AG04450 (cell line): Measurements from ENCODE around the gene FBRSL1. TPM values are rescaled to one million over a fixed set of nuclear protein-coding genes. Genes with fewer than 3 reads are reported as not detected.

Experiments
- CTCF ChIA-PET: fragments of 300-600, 350-600 bp; formaldehyde crosslinking; extraction: SDS; loops from one replicate; lab custom pipeline; 2022; ENCODE audit warnings: antibody characterized with exemption, inconsistent platforms; lab: Charles Lee
- POLR2A ChIA-PET: fragments of 350-600 bp; formaldehyde crosslinking; extraction: SDS; loops from one replicate; lab custom pipeline; 2021; ENCODE audit warnings: antibody characterized with exemption, inconsistent platforms; lab: Yijun Ruan, JAX
- DNase-seq: peaks from one replicate; pipeline ENCODE4 v3.0.0-alpha.2; 2011; ENCODE audit warnings: low read depth, low spot score
- H3K27ac ChIP-seq: one replicate; pipeline ENCODE4 v1.5.1; 2012; ENCODE audit warnings: low read depth, low read length, control low read depth
- H3K27me3 ChIP-seq: one replicate; pipeline ENCODE4 v1.6.0; 2012; ENCODE audit warnings: low read length; ENCODE audit not compliant: control insufficient read depth, insufficient read depth
- H3K4me3 ChIP-seq: 2 replicates; pipeline ENCODE4 v1.5.1; 2011; ENCODE audit warnings: mild to moderate bottlenecking, low read depth, low read length, control low read depth
- H3K9me3 ChIP-seq: 2 replicates; pipeline ENCODE4 v1.5.1; 2012; ENCODE audit warnings: low read length; ENCODE audit not compliant: control insufficient read depth, insufficient read depth
- polyA plus RNA-seq: library from polyadenylated mRNA; depleted of rRNA; stranded (reverse); fragments of >200 nt; gene quantifications from 2 replicates; pipeline ENCODE4 v1.2.3, GENCODE V29; 2011
- TF ChIP-seq, protein P1 (sequence below): IDR thresholded peaks from 2 replicates; pipeline ENCODE4 v1.5.1; 2011; ENCODE audit warnings: low read depth, low read length, control low read depth, inconsistent platforms

The FBRSL1 gene
- polyA plus RNA-seq, 1 experiment, result 1.1 TPM

- CTCF ChIA-PET, result no interaction called here
Measured at GRCh38 chr12:132539016-132539773, 49.2 kb downstream of the FBRSL1 start.

DNA sequence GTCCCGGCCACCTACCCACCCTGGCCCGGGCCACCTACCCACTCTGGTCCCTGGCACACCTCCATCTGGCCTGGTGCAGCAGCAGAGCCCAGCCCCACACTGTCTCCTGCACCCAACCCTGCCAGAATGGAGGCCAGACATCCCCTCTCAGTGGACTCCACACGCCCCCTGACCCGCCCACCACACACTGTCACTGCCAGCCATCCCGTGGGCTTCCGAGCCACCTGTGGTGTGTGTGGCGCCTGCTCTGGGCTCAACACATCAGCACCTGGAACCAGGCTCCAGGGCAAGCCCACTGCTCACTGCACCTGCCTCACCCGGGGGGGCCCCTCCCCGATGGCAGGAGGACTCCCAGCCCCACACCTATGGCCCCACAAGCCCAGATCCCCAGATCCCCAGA lies 50.5 kb downstream of the FBRSL1 start:
- ChIA-PET POLR2A (no interaction called here), CTCF (no interaction called here)
- no peak for DNase-seq
- Histone ChIP-seq H3K4me3 (no peak overlapping the region), H3K27ac (no peak overlapping the region), H3K27me3 (no peaks in the 10 kb centered on the region), H3K9me3 (peaks cover 3% of the 10 kb centered on the region; the same call in 1 of the 2 replicates)
- TF ChIP-seq, protein P1, sequence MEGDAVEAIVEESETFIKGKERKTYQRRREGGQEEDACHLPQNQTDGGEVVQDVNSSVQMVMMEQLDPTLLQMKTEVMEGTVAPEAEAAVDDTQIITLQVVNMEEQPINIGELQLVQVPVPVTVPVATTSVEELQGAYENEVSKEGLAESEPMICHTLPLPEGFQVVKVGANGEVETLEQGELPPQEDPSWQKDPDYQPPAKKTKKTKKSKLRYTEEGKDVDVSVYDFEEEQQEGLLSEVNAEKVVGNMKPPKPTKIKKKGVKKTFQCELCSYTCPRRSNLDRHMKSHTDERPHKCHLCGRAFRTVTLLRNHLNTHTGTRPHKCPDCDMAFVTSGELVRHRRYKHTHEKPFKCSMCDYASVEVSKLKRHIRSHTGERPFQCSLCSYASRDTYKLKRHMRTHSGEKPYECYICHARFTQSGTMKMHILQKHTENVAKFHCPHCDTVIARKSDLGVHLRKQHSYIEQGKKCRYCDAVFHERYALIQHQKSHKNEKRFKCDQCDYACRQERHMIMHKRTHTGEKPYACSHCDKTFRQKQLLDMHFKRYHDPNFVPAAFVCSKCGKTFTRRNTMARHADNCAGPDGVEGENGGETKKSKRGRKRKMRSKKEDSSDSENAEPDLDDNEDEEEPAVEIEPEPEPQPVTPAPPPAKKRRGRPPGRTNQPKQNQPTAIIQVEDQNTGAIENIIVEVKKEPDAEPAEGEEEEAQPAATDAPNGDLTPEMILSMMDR, result no peak

More at GRCh38 chr12:132539016-132539773, 49.2 kb downstream of the FBRSL1 start:
- no peak for DNase-seq
- POLR2A ChIA-PET, result no interaction called here
- H3K9me3 ChIP-seq, result peaks cover 12% of the 10 kb centered on the region; the same call in 1 of the 2 replicates
- H3K27me3 ChIP-seq, result no peaks in the 10 kb centered on the region
- H3K4me3 ChIP-seq, result no peak overlapping the region
- TF ChIP-seq, protein P1, result no peak
- H3K27ac ChIP-seq, result no peak overlapping the region

DNA sequence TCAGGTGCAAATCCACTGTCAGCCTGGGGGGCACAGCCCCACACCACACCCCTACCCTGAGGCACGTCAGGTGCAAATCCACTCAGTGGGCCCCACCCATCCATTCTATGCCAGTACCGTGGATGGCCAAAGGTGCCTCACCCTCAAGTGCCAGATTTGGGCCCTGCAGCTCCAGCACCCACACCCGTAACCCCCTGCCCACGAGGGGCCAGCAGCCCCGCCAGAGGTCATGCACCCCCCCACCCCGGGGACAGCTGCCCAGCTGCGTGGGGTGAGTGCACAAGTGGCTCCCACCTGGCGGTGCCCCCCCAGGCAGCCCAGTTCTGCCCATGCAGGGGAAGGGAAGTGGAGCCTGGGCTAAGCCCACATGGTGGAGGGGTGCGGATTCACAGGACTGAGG lies 51.2 kb downstream of the FBRSL1 start:
- no peak overlapping the region for H3K4me3 ChIP-seq
- POLR2A ChIA-PET, result no interaction called here
- TF ChIP-seq, protein P1, result no peak
- CTCF ChIA-PET, result no interaction called here
- no peak overlapping the region for H3K27ac ChIP-seq
- DNase-seq, result no peak
- H3K27me3 ChIP-seq, result no peaks in the 10 kb centered on the region
- no peaks in the 10 kb centered on the region; the same call in 1 of the 2 replicates for H3K9me3 ChIP-seq

- Histone ChIP-seq H3K9me3 (no peaks in the 10 kb centered on the region; the same call in 1 of the 2 replicates), H3K27me3 (no peaks in the 10 kb centered on the region), H3K4me3 (no peak overlapping the region), H3K27ac (no peak overlapping the region)
- ChIA-PET CTCF (no interaction called here), POLR2A (no interaction called here)
- TF ChIP-seq, protein P1, result no peak
- no peak for DNase-seq
Measured at GRCh38 chr12:132541996-132542395, 52.0 kb downstream of the FBRSL1 start.

GRCh38 chr12:132542661-132543060 lies 52.7 kb downstream of the FBRSL1 start:
- ChIA-PET POLR2A (no interaction called here), CTCF (no interaction called here)
- H3K4me3 ChIP-seq, result no peak overlapping the region
- TF ChIP-seq, protein P1, result no peak
- no peak overlapping the region for H3K27ac ChIP-seq
- no peak for DNase-seq
- H3K27me3 ChIP-seq, result no peaks in the 10 kb centered on the region
- no peaks in the 10 kb centered on the region; the same call in 1 of the 2 replicates for H3K9me3 ChIP-seq
